ENCODE measurements around the gene NCMAP. TPM values are rescaled to one million over a fixed set of nuclear protein-coding genes. Genes with fewer than 3 reads are reported as not detected.

NCMAP gene, protein sequence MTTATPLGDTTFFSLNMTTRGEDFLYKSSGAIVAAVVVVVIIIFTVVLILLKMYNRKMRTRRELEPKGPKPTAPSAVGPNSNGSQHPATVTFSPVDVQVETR
- polyA plus RNA-seq (2011; rRNA removed) (1.7 and 2.2 TPM in 2 replicates), polyA plus RNA-seq (2017; fragmentation: RNase III; extraction: RNeasy Plus Mini Kit Qiagen cat#74134 plus additional on column Dnase treatment) (0.08 to 0.24 TPM (median 0.13 TPM) in 3 replicates), polyA minus RNA-seq (2011; rRNA and poly(A)+ RNA removed) (1.8 and 2.5 TPM in 2 replicates)
- 0.08 and 0.09 TPM in 2 replicates for polyA plus RNA-seq (2012; cell fraction: cytosol; rRNA removed)
- 0.04 and 0.12 TPM in 2 replicates for polyA plus RNA-seq (2012; cell fraction: nucleus; rRNA removed)

DNA sequence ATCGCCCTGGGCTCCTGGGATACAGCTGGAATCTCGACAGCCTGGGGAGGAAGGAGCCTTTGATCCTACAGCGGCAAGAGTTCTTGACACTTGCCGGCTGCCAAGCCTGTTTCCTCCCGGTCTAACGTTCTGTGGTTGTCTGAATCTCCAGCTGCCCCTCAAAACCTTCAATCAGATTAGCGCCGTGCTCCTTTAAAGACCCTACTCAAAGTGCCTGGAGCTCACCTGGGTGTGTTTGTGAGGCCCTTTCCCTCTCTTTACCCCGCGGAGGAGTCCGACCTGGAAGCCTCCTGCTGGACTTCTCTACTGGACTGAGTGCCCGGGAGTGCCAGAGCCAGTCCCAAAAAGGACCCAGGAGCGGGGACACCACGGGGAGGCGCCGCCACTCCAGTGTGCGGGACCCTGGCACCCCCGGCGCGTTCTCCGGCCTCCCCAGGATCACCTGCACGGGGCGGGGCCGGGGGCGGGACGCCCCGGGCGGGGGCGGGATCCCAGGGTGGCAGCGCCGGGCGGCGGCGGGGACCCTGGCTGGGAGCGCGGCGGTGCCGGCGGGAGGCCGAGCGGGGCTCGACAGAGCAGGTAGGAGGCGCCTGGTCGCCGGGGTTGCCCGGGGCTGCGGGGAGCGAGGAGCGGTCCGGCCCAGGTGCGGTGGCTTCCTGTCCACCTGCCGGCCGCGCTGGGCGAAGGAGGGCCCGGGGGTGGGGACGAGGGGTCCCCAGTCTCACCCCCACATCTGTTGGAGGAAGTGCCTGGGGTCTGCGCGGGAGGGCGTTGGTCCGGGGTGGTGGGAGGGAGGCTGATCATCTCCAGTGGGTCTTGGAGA is at the start of gene NCMAP:
NCMAP (plus strand) TSS at position 497 of the 823 bp plus-strand sequence. CDS start 39,344 bp downstream, outside the sequence.
- FAIRE-seq (no peak), DNase-seq (ENCODE audit: low read depth in 1 of 2, low spot score in 1 of 2) (no peak), ATAC-seq (0 out of 6 replicates have a peak, but pooled peaks of 1 of the 2 experiments have one; percentile 31)
- Histone ChIP-seq H3K4me3 (peak within 1 kb of the TSS; percentile 43), H3K4me1 (peaks cover 25% of the 10 kb centered on the region), H3K9me3 (no peaks in the 10 kb centered on the region), H3K4me2 (peak within 1 kb of the TSS; percentile 79), H3K27ac (peak within 1 kb of the TSS; percentile 61 to 84; a peak in 5 of 6 replicates)
- TF ChIP-seq EHMT2 (IDR thresholded peaks at IDR 0.05; ENCODE audit: low read depth) (no peak), RAD21 (conservative IDR thresholded peaks at IDR 0.05 in 1 of 2, IDR thresholded peaks at IDR 0.05 in 1 of 2) (peak in 1 of 2 experiments; percentile 30; a peak in 2 of 5 replicates), SMC3 (IDR thresholded peaks at IDR 0.05) (peak; percentile 34; the same call in 2 of the 3 replicates), FOSL2 (IDR thresholded peaks at IDR 0.05) (no peak), FOSL2 (CRISPR knock-in tag; IDR thresholded peaks at IDR 0.05) (no peak), HDAC2 (IDR thresholded peaks at IDR 0.05) (no peak), CBX2 (IDR thresholded peaks at IDR 0.05; ENCODE audit: borderline replicate concordance, low read depth) (no peak)
- 65% methylated on average over 14 of the region's 61 CpGs for WGBS (ENCODE audit: missing lambda C conversion rate)
- ChIA-PET CTCF (interaction anchor here (1.0 to 2.0 kb wide), 2 partner anchors 10 to 28 kb away, joined by 3 to 4 read pairs; no protein-coding TSS in a partner anchor), POLR2A (no interaction called here)

DNA sequence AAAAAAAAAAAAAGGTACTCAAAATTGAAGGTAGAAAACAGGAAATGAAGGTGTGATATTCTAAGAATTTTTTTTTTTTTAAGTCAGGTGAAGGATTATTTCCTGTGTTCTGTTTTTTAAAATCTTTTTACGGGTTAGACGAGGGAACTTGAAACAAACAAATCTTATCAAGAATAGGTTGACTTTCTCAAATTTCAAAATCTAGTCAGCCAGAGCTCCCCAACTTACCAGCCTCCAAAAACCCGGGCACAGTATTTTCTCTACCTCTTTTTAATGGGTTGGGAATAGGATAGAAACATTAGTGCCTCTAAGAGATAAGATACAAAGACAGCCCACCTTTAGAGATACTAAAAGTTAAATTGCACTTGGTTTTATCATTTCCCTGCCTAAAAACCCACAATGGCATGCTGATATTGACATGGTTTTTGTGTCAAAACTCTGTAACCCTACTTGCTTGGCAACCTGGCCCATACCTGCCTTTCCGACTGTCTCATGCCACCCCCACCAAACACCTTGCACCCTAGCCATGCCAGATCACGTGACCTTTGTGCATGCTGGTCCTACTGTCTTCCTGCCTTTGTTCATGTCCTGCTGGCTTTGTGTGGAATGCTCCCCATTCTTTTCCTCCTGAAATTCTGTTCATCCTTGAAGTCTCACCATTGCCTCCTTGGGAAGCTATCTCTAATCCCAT is 49.1 kb upstream of the NCMAP start:
- FAIRE-seq: no peak
- 92% methylated on average over 5 of the region's 5 CpGs for WGBS (ENCODE audit: missing lambda C conversion rate)
- no peak for ATAC-seq
- Histone ChIP-seq H3K27ac (no peak overlapping the region), H3K4me1 (peaks cover 10% of the 10 kb centered on the region), H3K4me3 (no peak overlapping the region), H3K9me3 (no peaks in the 10 kb centered on the region), H3K4me2 (no peak overlapping the region)
- POLR2A ChIA-PET: no interaction called here
- no peak for DNase-seq (ENCODE audit: low read depth in 1 of 2, low spot score in 1 of 2)
- no peak for TF ChIP-seq FOSB (CRISPR knock-in tag; IDR thresholded peaks at IDR 0.05)
- TF ChIP-seq, protein P1, sequence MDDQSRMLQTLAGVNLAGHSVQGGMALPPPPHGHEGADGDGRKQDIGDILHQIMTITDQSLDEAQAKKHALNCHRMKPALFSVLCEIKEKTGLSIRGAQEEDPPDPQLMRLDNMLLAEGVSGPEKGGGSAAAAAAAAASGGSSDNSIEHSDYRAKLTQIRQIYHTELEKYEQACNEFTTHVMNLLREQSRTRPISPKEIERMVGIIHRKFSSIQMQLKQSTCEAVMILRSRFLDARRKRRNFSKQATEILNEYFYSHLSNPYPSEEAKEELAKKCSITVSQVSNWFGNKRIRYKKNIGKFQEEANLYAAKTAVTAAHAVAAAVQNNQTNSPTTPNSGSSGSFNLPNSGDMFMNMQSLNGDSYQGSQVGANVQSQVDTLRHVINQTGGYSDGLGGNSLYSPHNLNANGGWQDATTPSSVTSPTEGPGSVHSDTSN (IDR thresholded peaks at IDR 0.05): no peak
- TF ChIP-seq BHLHE40 (IDR thresholded peaks at IDR 0.05; ENCODE audit: low read depth, low read length): no peak
- CTCF ChIA-PET: interaction anchor here (0.8 to 1.0 kb wide), 2 partner anchors 10 to 20 kb away, joined by 3 read pairs; no protein-coding TSS in a partner anchor

DNA sequence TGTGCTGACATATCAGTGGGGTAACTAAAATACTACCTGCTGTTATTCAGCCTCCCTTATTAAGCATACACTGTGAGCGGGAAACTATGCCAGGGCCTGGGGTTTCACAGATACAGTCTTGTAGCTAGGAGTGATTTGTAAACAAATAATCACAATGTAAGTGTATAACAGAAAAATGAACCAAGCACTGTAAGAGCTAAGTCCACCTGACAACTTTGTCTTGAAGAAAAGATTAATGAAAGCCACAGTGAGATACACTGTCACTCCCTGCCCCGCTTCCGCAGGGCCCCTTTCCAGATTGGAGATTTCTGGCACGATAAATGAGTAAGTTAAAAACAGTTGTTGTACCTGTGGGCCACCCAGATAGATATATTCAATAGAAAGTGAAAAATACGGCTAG is 48.5 kb upstream of the NCMAP start:
- ChIA-PET CTCF (interaction anchor here (1.0 kb wide), 1 partner anchor 9 kb away, joined by 3 read pairs; no protein-coding TSS in a partner anchor), POLR2A (no interaction called here)
- DNase-seq (ENCODE audit: low read depth in 1 of 2, low spot score in 1 of 2) (no peak), ATAC-seq (no peak), FAIRE-seq (no peak)
- no peak overlapping the region for H3K27ac ChIP-seq
- H3K4me1 ChIP-seq: peaks cover 9% of the 10 kb centered on the region
- H3K4me2 ChIP-seq: no peak overlapping the region
- TF ChIP-seq ZC3H11A (IDR thresholded peaks at IDR 0.05) (no peak), RCOR1 (IDR thresholded peaks at IDR 0.05; ENCODE audit: low read depth, low read length) (no peak), RARB (CRISPR knock-in tag; IDR thresholded peaks at IDR 0.05) (no peak), ZNF302 (CRISPR knock-in tag; IDR thresholded peaks at IDR 0.05) (no peak), CBX8 (IDR thresholded peaks at IDR 0.05) (no peak), RNF2 (IDR thresholded peaks at IDR 0.05; ENCODE audit: borderline replicate concordance, low read depth) (no peak), MAFK (IDR thresholded peaks at IDR 0.05; ENCODE audit: partially characterized antibody) (no peak), CHD2 (IDR thresholded peaks at IDR 0.05; ENCODE audit: low read length, partially characterized antibody) (no peak)
- no peak overlapping the region for H3K4me3 ChIP-seq
- H3K9me3 ChIP-seq: no peaks in the 10 kb centered on the region
- 95% methylated on average over 5 of the region's 5 CpGs for WGBS (ENCODE audit: missing lambda C conversion rate)

All from A549 (cell line).